Esophagus squamous epithelium (tissue), 4 donors: ENCODE measurements around the gene EPB41L4A.

Experiments used
- CTCF ChIP-seq, 6 experiments: fragments of 450-650 bp in 4 of 6; fragments of 200-600 bp in 2 of 6; sonication (generic) in 2 of 6; IDR thresholded peaks; one replicate each; pipeline ENCODE4 v1.5.1; 2016 to 2019; ENCODE audit warnings: antibody characterized with exemption in 6 of 6, mild to moderate bottlenecking in 4 of 6, moderate library complexity in 4 of 6
- POLR2A ChIP-seq, 4 donors: fragments of 450-650 bp; IDR thresholded peaks; one replicate each; pipeline ENCODE4 v1.6.1; 2017; ENCODE audit warnings: antibody characterized with exemption in 4 of 4, mild to moderate bottlenecking in 4 of 4, moderate library complexity in 3 of 4

GRCh38 chr5:112119969-112120368, 299.1 kb downstream of the EPB41L4A start:
- TF ChIP-seq POLR2A (IDR thresholded peaks at IDR 0.05) = no peak
- no peak for TF ChIP-seq CTCF (IDR thresholded peaks at IDR 0.05)
